Activated B cell treated with CpG ODN at 0.5 μM for 24 hours (primary cell): ENCODE data around the gene LRRC66. TPM values are rescaled to one million over a fixed set of nuclear protein-coding genes. Genes with fewer than 3 reads are reported as not detected.

Experiments used
- ATAC-seq: fragments of 200-7000 bp; cut with Tn5 transposase; one replicate; pipeline ENCODE4 v1.10.0; 2021; ENCODE audit warnings: low read depth, mild to moderate bottlenecking, moderate library complexity
- CTCF ChIA-PET: fragments of 350-600 bp; sonication (Branson Sonifier 250); formaldehyde crosslinking; loops from one replicate; lab custom pipeline; 2021; ENCODE audit warnings: antibody characterized with exemption; lab: Charles Lee
- POLR2A ChIA-PET: fragments of 350-600 bp; sonication (Branson Sonifier 250); formaldehyde crosslinking; loops from one replicate; lab custom pipeline; 2021; ENCODE audit warnings: antibody characterized with exemption; lab: Charles Lee
- DNase-seq: peaks from one replicate; pipeline ENCODE4 v3.0.0; 2022
- H3K27ac Mint-ChIP-seq: one replicate; pipeline ENCODE4 v1.8.0; 2020; ENCODE audit warnings: mixed read lengths
- H3K27me3 Mint-ChIP-seq: one replicate; pipeline ENCODE4 v1.8.0; 2021; ENCODE audit warnings: mixed read lengths
- H3K36me3 Mint-ChIP-seq: one replicate; pipeline ENCODE4 v1.8.0; 2021; ENCODE audit warnings: low read depth, mixed read lengths
- H3K4me1 Mint-ChIP-seq: one replicate; pipeline ENCODE4 v1.8.0; 2021; ENCODE audit warnings: mixed read lengths
- H3K4me3 Mint-ChIP-seq: one replicate; pipeline ENCODE4 v1.8.0; 2020; ENCODE audit warnings: mild to moderate bottlenecking, mixed read lengths
- H3K9me3 Mint-ChIP-seq: one replicate; pipeline ENCODE4 v1.8.0; 2020; ENCODE audit warnings: mixed read lengths
- CTCF ChIP-seq: fragments of 200-600 bp; IDR thresholded peaks from one replicate; pipeline ENCODE4 v1.8.0; 2022; ENCODE audit warnings: antibody characterized with exemption, mild to moderate bottlenecking
- intact Hi-C: fragments of 100-400 bp; cut with micrococcal nuclease; formaldehyde crosslinking; loops from one replicate; pipeline ENCODE4 v1.15.1; 2024
- total RNA-seq: library from RNA; stranded (reverse); gene quantifications from 2 replicates; pipeline ENCODE4 v1.2.3, GENCODE V29; 2022

Gene LRRC66
- 0.32 and 0.47 TPM in 2 replicates for total RNA-seq

GRCh38 chr4:52019936-52020657, at the start of gene LRRC66:
Gene LRRC66 (minus strand): TSS chr4:52020363. CDS start chr4:52017613, 2,750 bp downstream.
- no peak for TF ChIP-seq CTCF
- intact Hi-C loops, result no loop called here

GRCh38 chr4:52069571-52069970, 49.4 kb upstream of the LRRC66 start:
- ChIA-PET POLR2A (no interaction called here), CTCF (no interaction called here)

More at GRCh38 chr4:52019936-52020657, at the start of gene LRRC66:
- H3K4me3 Mint-ChIP-seq, result no peak within 1 kb of the TSS
- ChIA-PET POLR2A (interaction anchor here (0.6 kb wide), 1 partner anchor 172 kb away, joined by 3 read pairs; no protein-coding TSS in a partner anchor), CTCF (no interaction called here)
- no peaks in the 10 kb centered on the region for H3K27me3 Mint-ChIP-seq
- peaks cover under 1% of the 10 kb centered on the region for H3K4me1 Mint-ChIP-seq
- ATAC-seq (no peak), DNase-seq (no peak)
- H3K27ac Mint-ChIP-seq, result no peak within 1 kb of the TSS
- peaks cover 15% of the 10 kb centered on the region for H3K36me3 Mint-ChIP-seq
- H3K9me3 Mint-ChIP-seq, result no peaks in the 10 kb centered on the region

GRCh38 chr4:52059372-52059771, 39.2 kb upstream of the LRRC66 start:
- TF ChIP-seq CTCF, result no peak
- intact Hi-C loops, result no loop called here
- no peak for ATAC-seq
- H3K4me1 Mint-ChIP-seq, result no peaks in the 10 kb centered on the region
- no peaks in the 10 kb centered on the region for H3K9me3 Mint-ChIP-seq
- DNase-seq, result no peak
- H3K4me3 Mint-ChIP-seq, result no peak overlapping the region
- no peak overlapping the region for H3K27ac Mint-ChIP-seq
- H3K36me3 Mint-ChIP-seq, result no peaks in the 10 kb centered on the region
- ChIA-PET CTCF (no interaction called here), POLR2A (no interaction called here)
- H3K27me3 Mint-ChIP-seq, result peaks cover 3% of the 10 kb centered on the region

More at GRCh38 chr4:52069571-52069970, 49.4 kb upstream of the LRRC66 start:
- Mint-ChIP-seq H3K27me3 (peaks cover 8% of the 10 kb centered on the region), H3K36me3 (no peaks in the 10 kb centered on the region), H3K9me3 (no peaks in the 10 kb centered on the region), H3K4me3 (no peak overlapping the region), H3K27ac (no peak overlapping the region), H3K4me1 (no peaks in the 10 kb centered on the region)
- intact Hi-C loops, result no loop called here
- no peak for ATAC-seq
- DNase-seq, result no peak
- no peak for TF ChIP-seq CTCF

GRCh38 chr4:52058275-52058674, 38.1 kb upstream of the LRRC66 start:
- Mint-ChIP-seq H3K9me3 (no peaks in the 10 kb centered on the region), H3K4me1 (peaks cover 1% of the 10 kb centered on the region), H3K36me3 (no peaks in the 10 kb centered on the region), H3K4me3 (no peak overlapping the region), H3K27ac (no peak overlapping the region), H3K27me3 (peaks cover 9% of the 10 kb centered on the region)
- ChIA-PET CTCF (no interaction called here), POLR2A (no interaction called here)
- TF ChIP-seq CTCF, result no peak
- DNase-seq, result no peak
- intact Hi-C loops, result no loop called here
- no peak for ATAC-seq

GRCh38 chr4:52057196-52057595, 37.0 kb upstream of the LRRC66 start:
- H3K27ac Mint-ChIP-seq, result no peak overlapping the region
- H3K27me3 Mint-ChIP-seq, result peaks cover 17% of the 10 kb centered on the region
- peaks cover 12% of the 10 kb centered on the region for H3K4me1 Mint-ChIP-seq
- no peak overlapping the region for H3K4me3 Mint-ChIP-seq
- POLR2A ChIA-PET, result no interaction called here
- intact Hi-C loops, result no loop called here
- DNase-seq (no peak), ATAC-seq (no peak)
- CTCF ChIA-PET, result interaction anchor here (0.6 kb wide), 1 partner anchor 1403 kb away, joined by 3 read pairs; no protein-coding TSS in a partner anchor
- no peak for TF ChIP-seq CTCF
- H3K9me3 Mint-ChIP-seq, result no peaks in the 10 kb centered on the region
- H3K36me3 Mint-ChIP-seq, result no peaks in the 10 kb centered on the region
